ENCODE data around the gene F8A2. TPM values are rescaled to one million over a fixed set of nuclear protein-coding genes. Genes with fewer than 3 reads are reported as not detected.
A peak's percentile ranks its signal among the peaks of the same experiment; 100 is the strongest.
"Not testable (repeated sequence)": the region's sequence is repeated elsewhere in the genome, so short reads cannot be mapped to it uniquely, and the experiment has no call there.

Gene F8A2
- total RNA-seq: not detected in 2 replicates

DNA sequence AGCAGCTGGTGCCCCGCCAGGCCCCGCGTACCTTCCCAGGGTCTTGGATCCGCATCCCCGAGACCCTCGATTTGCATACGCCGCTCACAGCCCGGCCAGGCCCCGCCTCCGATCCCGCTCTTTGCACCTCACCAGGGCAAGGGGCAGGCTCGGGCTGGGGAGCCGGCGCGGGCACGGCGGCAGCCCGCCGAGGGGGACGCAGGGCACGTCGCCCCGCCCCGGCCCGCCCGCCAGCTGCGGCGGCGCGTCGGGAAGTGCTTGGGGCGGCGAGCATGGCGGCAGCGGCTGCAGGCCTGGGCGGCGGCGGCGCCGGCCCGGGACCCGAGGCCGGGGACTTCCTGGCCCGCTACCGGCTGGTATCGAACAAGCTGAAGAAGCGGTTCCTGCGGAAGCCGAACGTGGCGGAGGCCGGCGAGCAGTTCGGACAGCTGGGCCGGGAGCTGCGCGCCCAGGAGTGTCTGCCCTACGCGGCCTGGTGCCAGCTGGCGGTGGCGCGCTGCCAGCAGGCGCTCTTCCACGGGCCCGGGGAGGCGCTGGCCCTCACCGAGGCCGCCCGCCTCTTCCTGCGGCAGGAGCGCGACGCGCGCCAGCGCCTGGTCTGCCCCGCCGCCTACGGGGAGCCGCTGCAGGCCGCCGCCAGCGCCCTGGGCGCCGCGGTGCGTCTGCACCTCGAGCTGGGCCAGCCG, at the start of gene F8A2:
TSS of gene F8A2 (plus strand) at position 253 of the 686 bp plus-strand sequence. CDS start at position 273, 20 bp downstream.
- not testable (repeated sequence) for DNase-seq (ENCODE audit: low read depth, low spot score)

DNA sequence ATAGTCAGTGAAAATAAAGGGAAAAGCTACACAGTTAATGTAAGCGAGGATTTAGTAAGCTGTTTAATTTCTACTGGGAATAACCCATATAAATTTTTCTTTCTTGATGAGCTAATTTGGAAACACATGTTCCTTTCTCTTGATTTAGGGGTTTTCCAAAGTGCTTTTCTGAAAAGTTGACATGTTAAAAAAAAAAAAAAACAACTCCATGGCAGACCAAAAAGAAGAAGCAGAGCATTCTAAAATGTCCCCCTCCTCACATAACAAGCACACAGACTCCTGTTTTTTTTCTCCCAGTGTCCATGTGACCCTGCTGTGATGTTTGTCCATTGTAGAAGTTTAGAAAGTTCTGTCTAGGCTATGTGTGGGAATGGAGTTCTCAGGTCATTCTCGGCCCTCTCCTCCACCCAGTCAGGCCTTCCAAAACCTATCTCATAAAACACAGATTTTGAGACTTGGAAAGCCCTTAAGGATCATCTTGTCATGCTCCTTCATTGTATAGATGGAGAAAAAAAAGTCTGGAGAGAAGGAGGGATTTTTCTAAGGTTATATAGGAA, 48.3 kb upstream of the F8A2 start:
- DNase-seq (ENCODE audit: low read depth, low spot score): no peak

DNA sequence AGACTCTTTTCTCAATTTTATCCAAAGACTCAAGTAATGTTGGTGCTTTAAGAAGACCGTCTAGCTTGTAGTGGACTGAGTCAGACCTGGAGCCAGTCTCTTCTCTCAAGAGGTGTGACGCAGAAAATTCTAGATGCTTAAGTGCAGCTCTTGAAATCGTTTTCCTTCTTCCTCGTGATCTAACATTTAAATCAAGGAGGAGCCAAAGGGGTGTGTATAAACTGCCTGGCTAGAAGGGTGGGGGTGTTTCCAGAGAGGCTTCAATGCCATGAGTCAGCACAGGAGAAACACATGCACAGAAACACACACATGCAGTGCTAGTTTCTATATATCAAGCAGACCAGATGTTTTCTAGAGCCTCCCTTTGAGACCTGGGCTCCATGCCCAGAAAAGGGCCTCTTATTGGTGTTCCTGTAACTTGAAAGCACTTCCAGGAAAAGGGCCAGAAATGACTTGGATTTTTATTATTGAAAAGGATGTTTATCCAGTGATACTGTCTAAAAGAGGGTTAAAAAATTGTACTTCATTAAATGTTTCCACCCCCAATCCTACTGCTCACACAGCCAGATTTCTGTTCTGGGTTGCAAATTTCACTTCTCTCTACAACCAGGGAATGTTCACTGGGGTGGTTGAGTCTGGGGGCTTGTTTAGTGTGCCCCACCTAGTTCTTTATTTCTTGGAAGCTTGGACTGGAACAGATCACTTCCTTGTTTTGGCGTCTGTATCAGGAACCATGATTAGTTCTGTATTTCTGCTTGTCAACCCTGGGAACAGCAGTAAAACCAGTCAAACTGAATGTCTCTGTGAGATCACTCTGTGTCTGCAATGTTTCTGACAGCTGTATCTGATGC, 47.2 kb upstream of the F8A2 start, which contains the start of gene CLIC2:
TSS of gene CLIC2 (minus strand) at position 129 of the 851 bp plus-strand sequence. CDS start 187 bp downstream, outside the sequence.
- DNase-seq (ENCODE audit: low read depth, low spot score): peak; percentile 43

DNA sequence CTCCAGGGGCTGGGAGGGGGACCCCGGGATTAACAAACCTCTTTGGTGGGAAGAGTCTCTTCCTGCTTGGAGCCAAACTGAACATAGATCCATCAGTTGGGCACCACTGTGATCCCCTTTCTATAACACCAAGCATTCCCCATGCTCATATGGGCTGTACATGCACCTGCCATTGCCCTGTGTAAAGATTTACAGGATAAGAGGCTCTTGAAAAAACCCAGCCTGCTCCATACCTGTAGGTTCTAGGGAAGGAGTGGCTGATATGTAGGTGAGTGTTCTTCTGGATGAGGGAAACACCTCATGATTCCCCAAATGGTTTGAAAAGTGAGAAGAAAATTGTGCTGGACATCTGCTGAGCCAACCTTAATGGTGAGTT, 46.6 kb upstream of the F8A2 start:
- DNase-seq (ENCODE audit: low read depth, low spot score): not testable (repeated sequence)

DNA sequence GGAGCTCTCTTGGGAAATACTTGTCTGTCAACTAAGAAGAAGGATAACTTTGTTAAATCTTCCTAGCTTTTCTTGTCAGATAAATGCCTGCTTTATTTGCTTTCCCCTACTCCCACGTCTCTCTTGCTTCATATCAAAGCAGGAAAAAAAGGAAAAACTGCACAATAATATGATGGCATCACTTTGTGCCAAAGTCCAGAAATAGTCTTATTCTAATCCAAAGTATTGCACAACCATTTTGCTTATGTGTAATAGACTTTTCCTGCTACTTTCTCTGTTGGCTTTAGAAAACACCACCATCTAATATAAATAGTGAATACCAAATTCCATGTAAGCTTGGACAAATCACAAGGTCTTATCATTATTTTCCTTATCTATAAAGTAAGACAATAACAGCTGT, 36.2 kb upstream of the F8A2 start:
- not testable (repeated sequence) for DNase-seq (ENCODE audit: low read depth, low spot score)

DNA sequence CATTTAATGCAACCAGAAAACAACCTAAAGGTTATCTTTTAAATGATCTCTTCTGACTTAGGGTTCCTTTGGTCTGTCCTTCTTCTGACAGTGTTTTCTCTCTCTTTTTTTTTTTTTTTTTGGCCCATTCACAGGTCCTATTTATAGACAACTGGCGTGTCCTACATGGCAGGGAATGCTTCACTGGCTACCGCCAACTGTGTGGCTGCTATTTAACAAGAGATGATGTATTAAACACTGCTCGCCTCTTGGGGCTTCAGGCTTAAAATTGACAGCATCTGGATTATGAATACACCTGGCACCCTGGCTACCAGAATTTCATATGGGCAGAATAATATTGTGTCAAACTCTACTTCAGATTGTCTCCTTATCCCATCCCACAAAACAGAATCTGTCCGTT, 32.4 kb upstream of the F8A2 start:
- not testable (repeated sequence) for DNase-seq (ENCODE audit: low read depth, low spot score)

DNA sequence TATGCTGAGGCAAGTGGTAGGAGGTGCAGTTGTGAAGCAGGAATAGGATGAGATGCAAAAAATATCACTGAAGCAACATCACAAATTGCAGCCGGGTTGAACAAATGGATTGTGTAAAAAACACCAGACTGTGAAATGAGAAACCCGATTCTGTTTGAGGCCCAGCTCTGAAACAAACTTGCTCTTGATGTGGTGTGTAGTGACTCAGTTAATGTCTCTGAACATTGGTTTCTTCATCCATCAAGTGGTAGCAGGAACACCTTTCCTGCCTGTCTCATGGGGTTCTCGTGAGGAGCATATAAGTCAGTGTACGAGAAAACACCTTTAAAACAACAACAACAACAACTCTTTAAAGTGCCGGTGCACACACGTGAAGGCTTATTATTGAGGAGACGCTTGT, 18.2 kb upstream of the F8A2 start:
- DNase-seq (ENCODE audit: low read depth, low spot score): not testable (repeated sequence)

DNA sequence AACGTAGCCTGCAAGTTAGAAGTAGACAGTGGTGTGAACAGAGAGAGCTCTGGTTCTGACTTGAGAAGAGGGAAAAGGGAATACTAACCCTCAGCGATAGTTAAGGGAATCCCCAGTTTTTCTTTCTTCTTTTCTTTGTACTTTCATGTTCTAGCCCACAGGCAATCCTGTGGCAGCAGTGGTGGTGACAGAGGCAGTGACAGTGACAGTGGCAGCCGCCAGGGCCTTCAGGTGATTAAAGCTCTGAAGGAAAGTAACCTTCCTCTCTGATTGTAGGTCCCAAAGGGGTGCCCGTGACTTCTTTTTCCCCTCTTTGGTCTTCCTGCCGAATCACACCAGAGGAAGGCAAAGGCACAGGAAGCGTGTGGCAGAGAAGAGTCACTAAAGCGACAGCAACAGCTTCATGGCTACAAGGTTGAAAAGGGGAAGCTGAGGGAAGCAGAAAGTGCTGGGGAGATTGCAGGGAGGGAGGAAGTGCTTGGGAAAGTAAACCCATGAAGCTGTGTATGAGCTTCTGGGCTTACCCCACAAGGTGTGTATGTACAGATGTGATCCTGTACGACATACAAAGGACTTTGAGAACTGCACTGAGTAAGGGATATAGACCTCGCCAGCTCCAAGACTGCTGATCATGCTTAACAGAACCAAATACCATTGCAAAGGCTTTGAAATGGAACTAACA, 8.0 kb upstream of the F8A2 start:
- DNase-seq (ENCODE audit: low read depth, low spot score): not testable (repeated sequence)

DNA sequence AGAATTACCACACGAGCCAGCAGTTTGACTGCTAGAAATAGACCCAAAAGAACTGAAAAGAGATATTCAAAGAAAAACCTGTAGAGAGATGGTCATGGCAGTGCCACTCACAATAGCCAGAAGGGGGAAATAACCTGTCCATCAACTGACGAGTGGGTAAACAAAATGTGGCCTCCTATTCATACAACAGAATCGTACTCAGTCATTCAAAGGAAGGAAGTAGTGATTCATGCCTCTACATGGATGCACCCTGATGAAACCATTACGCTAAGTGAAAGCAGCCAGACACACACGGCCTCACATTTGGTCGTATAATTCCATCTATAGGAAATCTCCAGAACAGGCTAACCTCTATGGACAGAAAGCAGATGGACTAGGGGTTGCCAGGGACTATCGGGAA, 2.1 kb upstream of the F8A2 start:
- DNase-seq (ENCODE audit: low read depth, low spot score): not testable (repeated sequence)

DNA sequence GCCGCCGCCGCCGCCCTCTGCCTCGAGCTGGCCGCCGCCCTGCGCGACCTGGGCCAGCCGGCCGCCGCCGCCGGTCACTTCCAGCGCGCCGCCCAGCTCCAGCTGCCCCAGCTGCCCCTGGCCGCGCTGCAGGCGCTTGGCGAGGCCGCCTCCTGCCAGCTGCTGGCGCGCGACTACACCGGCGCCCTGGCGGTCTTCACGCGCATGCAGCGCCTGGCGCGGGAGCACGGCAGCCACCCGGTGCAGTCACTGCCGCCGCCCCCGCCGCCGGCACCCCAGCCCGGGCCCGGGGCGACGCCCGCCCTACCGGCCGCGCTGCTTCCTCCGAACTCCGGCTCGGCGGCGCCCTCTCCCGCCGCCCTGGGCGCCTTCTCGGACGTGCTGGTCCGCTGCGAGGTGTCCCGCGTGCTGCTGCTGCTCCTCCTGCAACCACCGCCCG, 653 bp downstream of the F8A2 start:
- not testable (repeated sequence) for DNase-seq (ENCODE audit: low read depth, low spot score)

DNA sequence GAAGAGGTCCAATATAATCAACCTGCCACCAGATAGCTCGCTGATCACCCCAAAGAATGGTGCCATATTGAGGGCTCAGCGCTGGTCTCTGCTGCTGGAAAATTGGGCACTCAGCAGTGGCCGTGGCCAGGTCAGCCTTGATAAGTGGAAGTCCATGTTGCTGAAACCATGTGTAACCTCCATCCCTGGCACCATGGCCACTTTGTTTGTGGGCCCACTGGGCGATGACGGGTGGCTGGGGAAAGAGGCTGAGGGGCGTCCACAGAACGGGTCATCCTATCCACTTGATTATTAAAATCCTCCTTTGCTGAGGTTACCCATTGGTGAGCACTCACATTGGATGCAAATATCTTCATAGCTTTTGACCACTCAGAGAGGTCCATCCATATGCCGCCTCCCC, 7.7 kb downstream of the F8A2 start:
- DNase-seq (ENCODE audit: low read depth, low spot score): no peak

DNA sequence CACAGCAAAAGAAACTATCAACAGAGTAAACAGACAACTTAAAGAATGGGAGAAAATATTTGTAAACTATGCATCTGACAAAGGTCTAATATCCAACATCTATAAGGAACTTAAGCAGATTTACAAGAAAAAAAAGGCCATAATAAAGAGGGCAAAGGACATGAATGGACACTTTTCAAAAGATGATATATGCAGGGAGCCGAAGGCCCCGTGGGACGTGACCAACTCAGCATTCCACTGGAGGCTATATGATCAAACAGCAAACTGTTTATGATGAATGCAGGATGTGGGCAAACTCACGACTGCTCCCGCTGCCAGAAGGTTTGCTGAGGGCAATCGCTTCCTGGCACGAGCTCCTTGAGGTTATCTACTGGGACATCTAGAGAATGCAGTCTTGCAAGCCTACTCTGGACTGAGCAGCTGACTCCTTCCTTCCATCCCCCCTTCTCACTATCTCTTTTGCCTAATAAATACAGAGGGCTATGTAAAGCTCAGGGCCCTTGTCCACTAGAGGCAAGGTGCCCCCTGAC, 12.9 kb downstream of the F8A2 start:
- DNase-seq (ENCODE audit: low read depth, low spot score): not testable (repeated sequence)

DNA sequence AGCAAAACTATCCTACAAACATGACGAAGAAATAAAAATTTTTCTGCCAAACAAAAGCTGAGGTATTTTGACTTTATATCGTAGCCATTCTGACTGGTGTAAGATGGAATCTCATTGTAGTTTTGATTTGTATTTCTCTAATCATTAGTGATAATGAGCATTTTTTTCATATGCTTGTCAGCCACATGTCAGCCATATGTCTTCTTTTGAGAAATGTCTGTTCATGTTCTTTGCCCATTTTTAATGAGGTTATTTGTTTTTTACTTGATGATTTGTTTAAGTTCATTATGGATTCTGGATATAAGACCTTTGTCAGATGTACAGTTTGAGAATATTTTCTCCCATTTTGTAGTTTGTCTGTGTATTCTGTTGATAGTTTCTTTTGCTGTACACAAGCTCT, 24.5 kb downstream of the F8A2 start:
- no peak for DNase-seq (ENCODE audit: low read depth, low spot score)

DNA sequence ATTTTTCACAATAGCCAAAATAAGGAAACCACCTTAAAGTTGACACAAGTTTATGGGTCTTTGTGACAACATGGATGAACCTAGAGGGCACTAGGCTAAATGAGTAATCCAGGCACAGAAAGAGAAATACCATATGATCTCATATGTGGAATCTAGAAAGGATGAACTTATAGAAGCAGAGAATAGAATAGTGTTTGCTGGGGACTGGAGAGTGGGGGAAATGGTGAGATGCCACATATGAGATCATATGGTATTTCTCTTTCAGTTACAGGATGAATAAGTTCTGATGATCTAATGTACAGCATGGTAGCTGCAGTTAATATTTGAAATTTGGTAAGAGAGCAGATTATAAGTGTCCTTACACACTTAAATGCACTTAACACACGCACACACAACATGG, 35.9 kb downstream of the F8A2 start:
- no peak for DNase-seq (ENCODE audit: low read depth, low spot score)

Other genes starting within 250 kb of the F8A2 start
- 59.6 and 83.0 TPM in 2 replicates for gene VBP1, start 165.6 kb upstream of the F8A2 start, total RNA-seq
- 0.07 TPM in 1 of 2 replicates, not detected in the other for gene RAB39B, start 117.6 kb upstream of the F8A2 start, total RNA-seq
- gene CLIC2, start 47.5 kb upstream of the F8A2 start, total RNA-seq: 7.3 and 12.8 TPM in 2 replicates
- gene F8A3, start 76.5 kb downstream of the F8A2 start, total RNA-seq: 0.56 and 0.86 TPM in 2 replicates
- 0.59 and 0.63 TPM in 2 replicates for gene SPRY3, start 230.5 kb downstream of the F8A2 start, total RNA-seq
- gene TMLHE, start 230.9 kb downstream of the F8A2 start, total RNA-seq: 11.6 and 14.1 TPM in 2 replicates

Data from pulmonary artery endothelial cell (primary cell).